Caco-2 (cell line): ENCODE data around the gene MYH14. TPM values are rescaled to one million over a fixed set of nuclear protein-coding genes. Genes with fewer than 3 reads are reported as not detected.

ENCODE experiments used
- BruUV-seq: library from RNA; stranded (reverse); fragments of 400-500 nt; replicated peaks from 2 replicates; lab custom pipeline; 2021; lab: Mats Ljungman, UMichigan
- CTCF ChIA-PET: fragments of 300-600 bp; sonication (Branson Sonifier 250); formaldehyde crosslinking; loops from one replicate; lab custom pipeline; 2022; ENCODE audit warnings: antibody characterized with exemption; lab: Charles Lee
- POLR2A ChIA-PET: fragments of 300-600 bp; sonication (Branson Sonifier 250); formaldehyde crosslinking; loops from one replicate; lab custom pipeline; 2022; ENCODE audit warnings: antibody characterized with exemption; lab: Charles Lee
- DNase-seq, 2 experiments: peaks; one replicate each; pipeline versions ENCODE4 v3.0.0 to v3.0.0-alpha.2; 2020 to 2022
- H3K27me3 ChIP-seq: replicated peaks from 2 replicates; pipeline ENCODE4 v1.6.0; 2011; ENCODE audit warnings: low read length; ENCODE audit not compliant: control insufficient read depth, insufficient read depth
- H3K36me3 ChIP-seq: 2 replicates; pipeline ENCODE4 v1.5.1; 2011; ENCODE audit warnings: low read length; ENCODE audit not compliant: control insufficient read depth, insufficient read depth
- H3K4me1 ChIP-seq: fragments of 250-450 bp; sonication (Bioruptor Pico); 2 replicates; pipeline ENCODE4 v1.5.1; 2020; ENCODE audit warnings: mild to moderate bottlenecking
- H3K4me3 ChIP-seq: 2 replicates; pipeline ENCODE4 v1.5.1; 2011; ENCODE audit warnings: low read depth, mild to moderate bottlenecking, control low read depth, low read length
- H3K9me3 ChIP-seq: fragments of 250-450 bp; sonication (Bioruptor Pico); 2 replicates; pipeline ENCODE4 v1.5.1; 2020; ENCODE audit warnings: mild to moderate bottlenecking, moderate library complexity
- H3K27ac Mint-ChIP-seq: one replicate; pipeline ENCODE4 v1.8.0; 2022; ENCODE audit warnings: mixed read lengths; ENCODE audit not compliant: unreplicated experiment
- H3K27me3 Mint-ChIP-seq: one replicate; pipeline ENCODE4 v1.8.0; 2022; ENCODE audit warnings: mixed read lengths; ENCODE audit not compliant: insufficient read depth, unreplicated experiment
- H3K36me3 Mint-ChIP-seq: one replicate; pipeline ENCODE4 v1.8.0; 2022; ENCODE audit warnings: mild to moderate bottlenecking, mixed read lengths; ENCODE audit not compliant: insufficient read depth, unreplicated experiment
- H3K4me1 Mint-ChIP-seq: one replicate; pipeline ENCODE4 v1.8.0; 2022; ENCODE audit warnings: low read depth, mixed read lengths; ENCODE audit not compliant: unreplicated experiment
- H3K4me3 Mint-ChIP-seq: one replicate; pipeline ENCODE4 v1.8.0; 2022; ENCODE audit warnings: mild to moderate bottlenecking, moderate library complexity, mixed read lengths; ENCODE audit not compliant: unreplicated experiment
- H3K9me3 Mint-ChIP-seq: one replicate; pipeline ENCODE4 v1.8.0; 2022; ENCODE audit warnings: mixed read lengths; ENCODE audit not compliant: unreplicated experiment
- intact Hi-C: fragments of 100-400 bp; cut with micrococcal nuclease; formaldehyde crosslinking; loops from one replicate; pipeline ENCODE4 v1.10.0; 2022; ENCODE audit not compliant: unreplicated experiment
- total RNA-seq: library from RNA; stranded (reverse); gene quantifications from 2 replicates; pipeline ENCODE4 v1.2.3, GENCODE V29; 2022
- TF ChIP-seq, protein P1 (sequence below), 2 experiments: fragments of 200-600 bp in 1 of 2; IDR thresholded peaks; 1 replicate in 1 of 2; 2 replicates in 1 of 2; pipeline versions ENCODE4 v1.5.1 to v1.8.0; 2011 to 2022; ENCODE audit warnings: antibody characterized with exemption in 1 of 2, control low read depth in 1 of 2, inconsistent platforms in 1 of 2, low read depth in 1 of 2, low read length in 1 of 2, mild to moderate bottlenecking in 1 of 2, moderate library complexity in 1 of 2; ENCODE audit not compliant: insufficient read depth in 1 of 2, severe bottlenecking in 1 of 2, unreplicated experiment in 1 of 2

MYH14 gene
- total RNA-seq, 1 experiment from 2014 or later: 89.8 TPM

DNA sequence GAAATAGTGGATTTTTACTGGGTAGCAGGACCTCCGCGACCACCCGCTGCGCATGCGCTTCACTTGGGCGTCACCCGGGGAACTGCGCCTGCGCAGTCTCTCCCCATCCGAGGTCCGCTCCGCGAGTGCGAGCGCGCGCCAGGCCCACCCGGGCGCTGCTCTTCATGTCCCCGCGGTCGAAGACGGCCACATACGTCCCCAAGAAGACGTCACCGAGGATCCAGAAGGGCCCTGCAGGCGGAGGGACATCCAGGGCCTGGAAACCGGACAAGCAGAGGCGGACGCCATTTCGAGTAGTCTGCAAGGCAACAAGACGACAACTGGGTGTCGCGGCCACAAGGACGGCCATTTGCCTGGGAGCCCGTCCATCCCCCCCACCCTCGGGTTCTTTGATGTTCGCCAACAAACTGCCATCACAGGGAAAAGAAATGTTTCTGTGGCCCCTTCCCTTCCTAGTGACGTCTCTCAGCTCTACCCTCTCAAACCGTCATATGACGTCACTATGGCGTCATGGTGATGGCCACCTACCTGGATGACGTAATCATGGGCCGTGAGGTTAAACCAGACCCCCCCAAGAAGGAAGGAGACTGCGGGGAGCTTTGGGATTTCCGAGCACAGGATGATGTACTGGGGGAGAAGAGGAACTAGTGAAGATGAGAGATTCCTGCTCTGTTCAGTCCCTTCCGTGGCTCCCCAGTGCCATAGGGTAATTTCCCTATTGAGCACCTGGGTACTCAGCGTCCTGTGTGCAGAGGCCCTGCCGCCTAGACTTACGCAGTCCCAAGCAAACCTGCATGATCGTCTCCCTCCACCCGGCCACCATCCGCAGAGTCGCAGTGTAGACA lies 155.3 kb downstream of the MYH14 start:
- intact Hi-C loops: loop anchor here (10.0 kb wide), 1 partner anchor 346 kb away; no protein-coding TSS in a partner anchor
- H3K4me1 Mint-ChIP-seq: peaks cover 5% of the 10 kb centered on the region
- ChIA-PET POLR2A (no interaction called here), CTCF (no interaction called here)
- no peaks in the 10 kb centered on the region for H3K9me3 Mint-ChIP-seq
- no peak overlapping the region for H3K4me3 ChIP-seq
- H3K27me3 Mint-ChIP-seq: peaks cover 3% of the 10 kb centered on the region
- no peaks in the 10 kb centered on the region for H3K9me3 ChIP-seq
- H3K36me3 Mint-ChIP-seq: peaks cover 5% of the 10 kb centered on the region
- DNase-seq: no peak
- H3K4me1 ChIP-seq: no peaks in the 10 kb centered on the region
- H3K4me3 Mint-ChIP-seq: no peak overlapping the region
- no peak overlapping the region for H3K27ac Mint-ChIP-seq
- TF ChIP-seq, protein P1, sequence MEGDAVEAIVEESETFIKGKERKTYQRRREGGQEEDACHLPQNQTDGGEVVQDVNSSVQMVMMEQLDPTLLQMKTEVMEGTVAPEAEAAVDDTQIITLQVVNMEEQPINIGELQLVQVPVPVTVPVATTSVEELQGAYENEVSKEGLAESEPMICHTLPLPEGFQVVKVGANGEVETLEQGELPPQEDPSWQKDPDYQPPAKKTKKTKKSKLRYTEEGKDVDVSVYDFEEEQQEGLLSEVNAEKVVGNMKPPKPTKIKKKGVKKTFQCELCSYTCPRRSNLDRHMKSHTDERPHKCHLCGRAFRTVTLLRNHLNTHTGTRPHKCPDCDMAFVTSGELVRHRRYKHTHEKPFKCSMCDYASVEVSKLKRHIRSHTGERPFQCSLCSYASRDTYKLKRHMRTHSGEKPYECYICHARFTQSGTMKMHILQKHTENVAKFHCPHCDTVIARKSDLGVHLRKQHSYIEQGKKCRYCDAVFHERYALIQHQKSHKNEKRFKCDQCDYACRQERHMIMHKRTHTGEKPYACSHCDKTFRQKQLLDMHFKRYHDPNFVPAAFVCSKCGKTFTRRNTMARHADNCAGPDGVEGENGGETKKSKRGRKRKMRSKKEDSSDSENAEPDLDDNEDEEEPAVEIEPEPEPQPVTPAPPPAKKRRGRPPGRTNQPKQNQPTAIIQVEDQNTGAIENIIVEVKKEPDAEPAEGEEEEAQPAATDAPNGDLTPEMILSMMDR (IDR thresholded peaks at IDR 0.05; ENCODE audit: insufficient read depth in 1 of 2, low read depth in 1 of 2, low read length in 1 of 2, severe bottlenecking in 1 of 2, unreplicated experiment in 1 of 2): no peak
- H3K27me3 ChIP-seq: no peaks in the 10 kb centered on the region
- no peaks in the 10 kb centered on the region for H3K36me3 ChIP-seq
- no TSS peak for BruUV-seq

DNA sequence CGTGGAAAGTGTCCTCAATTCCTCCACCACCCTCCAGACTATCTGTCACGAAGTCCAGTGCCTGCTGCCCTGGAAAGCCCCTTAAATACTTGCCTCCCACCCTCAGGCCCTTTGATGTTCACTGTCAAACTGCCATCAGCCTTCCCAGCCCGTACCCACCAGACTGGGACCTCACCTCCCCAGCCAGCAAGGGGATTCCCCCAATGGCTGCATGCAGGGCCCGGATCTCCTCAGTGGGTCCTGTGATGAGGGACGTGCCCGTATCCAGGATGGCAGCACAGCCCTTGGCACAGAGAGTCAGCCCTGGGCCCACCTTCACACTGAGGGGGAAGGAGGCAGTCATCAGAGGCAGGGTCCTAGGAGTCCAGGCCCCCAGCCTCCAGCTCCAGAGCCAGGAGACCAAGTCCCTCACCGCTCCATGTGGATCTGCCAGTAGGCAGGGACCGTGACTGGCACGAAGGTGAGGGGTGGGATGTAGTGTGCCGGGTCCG lies 156.0 kb downstream of the MYH14 start:
- Mint-ChIP-seq H3K27me3 (peaks cover 3% of the 10 kb centered on the region), H3K27ac (no peak overlapping the region), H3K4me3 (no peak overlapping the region), H3K36me3 (peaks cover 5% of the 10 kb centered on the region), H3K9me3 (no peaks in the 10 kb centered on the region), H3K4me1 (peaks cover 5% of the 10 kb centered on the region)
- no peaks in the 10 kb centered on the region for H3K4me1 ChIP-seq
- intact Hi-C loops: loop anchor here (10.0 kb wide), 1 partner anchor 345 kb away; no protein-coding TSS in a partner anchor
- no peaks in the 10 kb centered on the region for H3K27me3 ChIP-seq
- CTCF ChIA-PET: no interaction called here
- TF ChIP-seq, protein P1 (IDR thresholded peaks at IDR 0.05; ENCODE audit: insufficient read depth in 1 of 2, low read depth in 1 of 2, low read length in 1 of 2, severe bottlenecking in 1 of 2, unreplicated experiment in 1 of 2): no peak
- no peaks in the 10 kb centered on the region for H3K36me3 ChIP-seq
- no peak for DNase-seq
- no TSS peak for BruUV-seq
- H3K4me3 ChIP-seq: no peak overlapping the region
- no peaks in the 10 kb centered on the region for H3K9me3 ChIP-seq
- POLR2A ChIA-PET: no interaction called here

Other genes with a start within 250 kb of the MYH14 start
- gene SIGLEC11, start 242.4 kb upstream of the MYH14 start, total RNA-seq: not detected in 2 replicates
- gene VRK3, start 178.2 kb upstream of the MYH14 start, total RNA-seq: 44.2 and 46.3 TPM in 2 replicates
- 22.3 and 24.9 TPM in 2 replicates for gene ZNF473, start 177.6 kb upstream of the MYH14 start, total RNA-seq
- not detected in 2 replicates for gene IZUMO2, start 40.3 kb upstream of the MYH14 start, total RNA-seq
- gene KCNC3, start 125.8 kb downstream of the MYH14 start, total RNA-seq: 20.6 and 24.6 TPM in 2 replicates
- 1.2 and 1.6 TPM in 2 replicates for gene NAPSA, start 162.0 kb downstream of the MYH14 start, total RNA-seq
- 38.3 and 40.3 TPM in 2 replicates for gene NR1H2, start 172.8 kb downstream of the MYH14 start, total RNA-seq
- 128 TPM in 2 replicates for gene POLD1, start 180.7 kb downstream of the MYH14 start, total RNA-seq
- 0.50 and 0.51 TPM in 2 replicates for gene SPIB, start 215.3 kb downstream of the MYH14 start, total RNA-seq
- gene MYBPC2, start 229.3 kb downstream of the MYH14 start, total RNA-seq: 0.91 and 1.6 TPM in 2 replicates